H1 (cell line): ENCODE data around the gene MYBPC3. TPM values are rescaled to one million over a fixed set of nuclear protein-coding genes. Genes with fewer than 3 reads are reported as not detected.

Experiments used
- CTCF ChIA-PET: fragments of 300-600 bp; sonication (Branson Sonifier 250); formaldehyde crosslinking; loops from one replicate; lab custom pipeline; 2021; ENCODE audit not compliant: partially characterized antibody; lab: Charles Lee
- POLR2A ChIA-PET: fragments of 300-600 bp; sonication (Branson Sonifier 250); formaldehyde crosslinking; loops from one replicate; lab custom pipeline; 2021; ENCODE audit warnings: inconsistent platforms; ENCODE audit not compliant: partially characterized antibody; lab: Charles Lee
- DNase-seq, 2 experiments: peaks; one replicate each; pipeline versions ENCODE4 v3.0.0 to v3.0.0-alpha.2; 2010 to 2022; ENCODE audit warnings: low spot score in 2 of 2, low read depth in 1 of 2, mixed read lengths in 1 of 2
- FAIRE-seq: peaks from 2 replicates; lab custom pipeline; 2011; peaks lifted over from hg19 to GRCh38; lab: Jason Lieb, UNC
- H2AFZ ChIP-seq: 2 replicates; pipeline ENCODE4 v1.8.1; 2012; ENCODE audit warnings: low read length, inconsistent platforms
- H2AK5ac ChIP-seq: 2 replicates; pipeline ENCODE4 v1.6.1; 2013; ENCODE audit warnings: low read depth, low read length
- H2BK120ac ChIP-seq: replicated peaks from 2 replicates; pipeline ENCODE3; 2013; ENCODE audit warnings: low read depth, low read length, inconsistent platforms
- H2BK12ac ChIP-seq: 2 replicates; pipeline ENCODE4 v1.6.1; 2013; ENCODE audit warnings: low read depth, low read length
- H2BK15ac ChIP-seq: 2 replicates; pipeline ENCODE4 v1.6.1; 2013; ENCODE audit warnings: low read length
- H2BK20ac ChIP-seq: 2 replicates; pipeline ENCODE4 v1.6.1; 2013; ENCODE audit warnings: low read length
- H2BK5ac ChIP-seq: 2 replicates; pipeline ENCODE4 v1.6.1; 2013; ENCODE audit warnings: low read depth, low read length
- H3K14ac ChIP-seq: 2 replicates; pipeline ENCODE4 v1.6.1; 2013; ENCODE audit warnings: inconsistent platforms; ENCODE audit not compliant: insufficient read length
- H3K18ac ChIP-seq: 2 replicates; pipeline ENCODE4 v1.6.1; 2013; ENCODE audit warnings: low read length; ENCODE audit errors: extremely low read depth
- H3K23ac ChIP-seq: 2 replicates; pipeline ENCODE4 v1.6.1; 2013; ENCODE audit warnings: inconsistent platforms; ENCODE audit not compliant: insufficient read length
- H3K23me2 ChIP-seq: 2 replicates; pipeline ENCODE4 v1.6.1; 2013; ENCODE audit warnings: low read depth, low read length
- H3K27ac ChIP-seq: 2 replicates; pipeline ENCODE4 v1.6.1; 2011; ENCODE audit warnings: low read depth, low read length, inconsistent platforms
- H3K27me3 ChIP-seq, 4 experiments: replicated peaks in 1 of 4; 1 replicate in 1 of 4; 2 replicates in 3 of 4; pipeline versions ENCODE4 v1.6.1 to v1.8.1; 2011 to 2013; ENCODE audit warnings: low read length in 3 of 4, mild to moderate bottlenecking in 3 of 4, inconsistent platforms in 2 of 4, mixed read lengths in 2 of 4, moderate library complexity in 1 of 4; ENCODE audit not compliant: control insufficient read depth in 3 of 4, insufficient read depth in 3 of 4; ENCODE audit errors: extremely low read depth in 1 of 4
- H3K36me3 ChIP-seq, 4 experiments: 2 replicates each; pipeline versions ENCODE4 v1.6.1 to v1.8.1; 2011 to 2013; ENCODE audit warnings: mild to moderate bottlenecking in 4 of 4, low read length in 3 of 4, moderate library complexity in 2 of 4, control low read depth in 1 of 4, inconsistent platforms in 1 of 4; ENCODE audit not compliant: insufficient read depth in 4 of 4, control insufficient read depth in 2 of 4
- H3K4ac ChIP-seq: replicated peaks from 2 replicates; pipeline ENCODE3; 2013; ENCODE audit warnings: low read length, low read depth, mixed read lengths, inconsistent platforms; ENCODE audit not compliant: insufficient read length
- H3K4me1 ChIP-seq, 4 experiments: replicated peaks in 1 of 4; 1 replicate in 1 of 4; 2 replicates in 3 of 4; pipeline versions ENCODE4 v1.6.1 to v1.8.1; 2011 to 2013; ENCODE audit warnings: low read length in 3 of 4, inconsistent platforms in 2 of 4, mixed read lengths in 1 of 4; ENCODE audit not compliant: insufficient read depth in 4 of 4, control insufficient read depth in 3 of 4
- H3K4me2 ChIP-seq, 2 experiments: 2 replicates each; pipeline versions ENCODE4 v1.6.1 to v1.8.1; 2011 to 2013; ENCODE audit warnings: low read depth in 2 of 2, low read length in 2 of 2, control low read depth in 1 of 2, inconsistent platforms in 1 of 2, mild to moderate bottlenecking in 1 of 2; ENCODE audit not compliant: insufficient read depth in 1 of 2
- H3K4me3 ChIP-seq, 4 experiments: fragments of 200-600, 300-600 bp in 1 of 4; sonication (generic), shearing (Covaris generic), sonication (Bioruptor Twin) in 1 of 4; 2 replicates each; pipeline versions ENCODE4 v1.5.1 to v1.8.1; 2011 to 2016; ENCODE audit warnings: low read length in 4 of 4, low read depth in 3 of 4, control low read depth in 2 of 4, inconsistent platforms in 2 of 4, mild to moderate bottlenecking in 2 of 4, mixed read lengths in 1 of 4, moderate library complexity in 1 of 4; ENCODE audit not compliant: insufficient read depth in 2 of 4; ENCODE audit errors: extremely low read depth in 1 of 4
- H3K56ac ChIP-seq: replicated peaks from 2 replicates; pipeline ENCODE3; 2013; ENCODE audit warnings: low read depth, mild to moderate bottlenecking, mixed read lengths, low read length, inconsistent platforms; ENCODE audit not compliant: insufficient read length
- H3K79me1 ChIP-seq: 2 replicates; pipeline ENCODE4 v1.6.1; 2013; ENCODE audit warnings: low read depth, low read length, control low read depth
- H3K79me2 ChIP-seq, 2 experiments: 2 replicates each; pipeline versions ENCODE4 v1.6.1 to v1.8.1; 2012 to 2013; ENCODE audit warnings: low read length in 2 of 2, mild to moderate bottlenecking in 2 of 2, inconsistent platforms in 1 of 2; ENCODE audit not compliant: insufficient read depth in 2 of 2, control insufficient read depth in 1 of 2
- H3K9ac ChIP-seq, 4 experiments: replicated peaks in 1 of 4; 1 replicate in 1 of 4; 2 replicates in 3 of 4; pipeline versions ENCODE4 v1.6.1 to v1.8.1; 2011 to 2013; ENCODE audit warnings: low read depth in 3 of 4, low read length in 3 of 4, control low read depth in 2 of 4, mild to moderate bottlenecking in 2 of 4, moderate library complexity in 2 of 4, inconsistent platforms in 1 of 4; ENCODE audit errors: extremely low read depth in 1 of 4
- H3K9me3 ChIP-seq, 2 experiments: 2 replicates each; pipeline versions ENCODE4 v1.6.1 to v1.8.1; 2012 to 2013; ENCODE audit warnings: mild to moderate bottlenecking in 2 of 2, moderate library complexity in 2 of 2, control low read depth in 1 of 2, inconsistent platforms in 1 of 2, low read depth in 1 of 2, low read length in 1 of 2, mixed read lengths in 1 of 2; ENCODE audit not compliant: insufficient read depth in 2 of 2
- H4K20me1 ChIP-seq, 2 experiments: replicated peaks in 1 of 2; 2 replicates each; pipeline versions ENCODE3 to v1.8.1; 2011 to 2013; ENCODE audit warnings: inconsistent platforms in 2 of 2, low read length in 2 of 2, mild to moderate bottlenecking in 1 of 2; ENCODE audit not compliant: insufficient read depth in 2 of 2, control insufficient read depth in 1 of 2
- H4K5ac ChIP-seq: 2 replicates; pipeline ENCODE4 v1.6.1; 2013; ENCODE audit warnings: low read length, low read depth, mixed read lengths, inconsistent platforms; ENCODE audit not compliant: insufficient read length
- H4K8ac ChIP-seq: 2 replicates; pipeline ENCODE4 v1.8.0; 2013; ENCODE audit warnings: mild to moderate bottlenecking, moderate library complexity, low read length, inconsistent platforms; ENCODE audit not compliant: insufficient read depth; ENCODE audit errors: extremely low read depth
- H4K91ac ChIP-seq: replicated peaks from 2 replicates; pipeline ENCODE3; 2013; ENCODE audit warnings: low read length, mixed read lengths, inconsistent platforms; ENCODE audit not compliant: insufficient read length
- E2F6 ChIP-seq: IDR thresholded peaks from 2 replicates; pipeline ENCODE4 v1.6.1; 2012; ENCODE audit warnings: inconsistent platforms
- MAFK ChIP-seq: IDR thresholded peaks from 2 replicates; pipeline ENCODE4 v1.6.1; 2012; ENCODE audit warnings: low read depth, mild to moderate bottlenecking, improper control_type of control experiment, low read length
- WGBS, 2 experiments: shearing (Covaris generic) in 1 of 2; methylation state at CpG; one replicate each; pipeline versions ENCODE4 v1.1.6 to v1.1.7; 2013 to 2015; ENCODE audit warnings: low lambda C conversion rate in 2 of 2, mixed read lengths in 2 of 2, inconsistent platforms in 1 of 2, low coverage in 1 of 2, missing lambda C conversion rate in 1 of 2; ENCODE audit not compliant: insufficient replicate concordance in 2 of 2, insufficient coverage in 1 of 2, insufficient read length in 1 of 2; ENCODE audit errors: extremely low coverage in 1 of 2, missing lambda C conversion rate in 1 of 2; 5-methylcytosine and 5-hydroxymethylcytosine counted together
- polyA plus RNA-seq, 7 experiments: library from polyadenylated mRNA; depleted of rRNA in 3 of 7; stranded (reverse) in 5 of 7; unstranded in 2 of 7; fragments of >200 nt in 5 of 7; fragments of 200-250 nt in 2 of 7; gene quantifications; 1 replicate in 5 of 7; 2 replicates in 1 of 7; 4 replicates in 1 of 7; pipeline versions ENCODE4 v1.2.1 to v1.2.3, GENCODE V29; 2011 to 2013; ENCODE audit warnings: missing spikeins in 2 of 7, mixed read lengths in 2 of 7
- total RNA-seq: library from RNA; stranded (reverse); fragmentation: NEBNext Ultra II Directional; extraction: Animal tissue kit (Norgen Biotek cat#: 25700); gene quantifications from 2 replicates; pipeline ENCODE4 v1.2.1, GENCODE V29; 2021

The MYBPC3 gene
- total and polyA plus RNA-seq, 2 of the 8 experiments (the other 6 are each of a cell fraction or from before 2014, with no cell fraction given), result 0.05 TPM; not detected in 1

GRCh38 chr11:47366020-47366490, 13.6 kb upstream of the MYBPC3 start:
- Histone ChIP-seq H2AFZ (no peak overlapping the region), H3K14ac (no peak overlapping the region), H2BK5ac (no peak overlapping the region), H3K36me3 (no peaks in the 10 kb centered on the region), H3K4me1 (no peaks in the 10 kb centered on the region), H4K91ac (no peak overlapping the region), H3K79me1 (no peaks in the 10 kb centered on the region), H2BK120ac (no peak overlapping the region), H3K79me2 (no peaks in the 10 kb centered on the region), H3K23ac (no peak overlapping the region), H4K8ac (no peak overlapping the region), H3K18ac (no peak overlapping the region), H3K56ac (no peak overlapping the region), H4K5ac (no peak overlapping the region), H2AK5ac (no peak overlapping the region), H3K9me3 (no peaks in the 10 kb centered on the region), H3K4me2 (no peak overlapping the region), H3K27me3 (no peaks in the 10 kb centered on the region), H3K4me3 (no peak overlapping the region)
- WGBS, 2 experiments, result 93% methylated on average over 1 of the region's 1 CpG; no CpG with 5 or more reads in 1 of the 2 experiments
- FAIRE-seq, result no peak
- CTCF ChIA-PET, result interaction anchor here (0.6 kb wide), 2 partner anchors 47 to 72 kb away, joined by 3 read pairs; no protein-coding TSS in a partner anchor
- POLR2A ChIA-PET, result no interaction called here
- TF ChIP-seq E2F6 (no peak), MAFK (no peak)
- TF ChIP-seq, all 59 proteins: peak for 0
- no peak for DNase-seq
- H2BK15ac ChIP-seq, result no peak overlapping the region
- no peak overlapping the region for H3K9ac ChIP-seq
- H2BK20ac ChIP-seq, result no peak overlapping the region
- H3K23me2 ChIP-seq, result no peaks in the 10 kb centered on the region; the same call in 1 of the 2 replicates
- H3K4ac ChIP-seq, result no peak overlapping the region
- H3K27ac ChIP-seq, result no peak overlapping the region
- H4K20me1 ChIP-seq, result no peaks in the 10 kb centered on the region
- no peak overlapping the region for H2BK12ac ChIP-seq
